ENCODE results near the gene IMMP2L. TPM values are rescaled to one million over a fixed set of nuclear protein-coding genes. Genes with fewer than 3 reads are reported as not detected.

Gene IMMP2L
- total RNA-seq, 3 donors from 2014 or later (not counting 1 experiment from before 2014, with no cell fraction given) = 6.9 to 9.2 (median 8.7) TPM

- no peak overlapping the region for H3K27ac ChIP-seq (ENCODE audit: low read length)
- no peak overlapping the region for H3K4me3 Mint-ChIP-seq
- no peaks in the 10 kb centered on the region for H3K9me3 ChIP-seq (ENCODE audit: control insufficient read depth, insufficient read depth, low read length)
- TF ChIP-seq CTCF (IDR thresholded peaks at IDR 0.05) = no peak
- no peaks in the 10 kb centered on the region for H3K36me3 Mint-ChIP-seq
- no peaks in the 10 kb centered on the region for H3K27me3 Mint-ChIP-seq (ENCODE audit: low read depth in 2 of 2)
- H3K4me1 ChIP-seq (ENCODE audit: control insufficient read depth, insufficient read depth, low read length) = no peaks in the 10 kb centered on the region
- no peak overlapping the region for H3K27ac Mint-ChIP-seq
- no peak overlapping the region for H3K4me3 ChIP-seq (ENCODE audit: low read length)
- no peak for ATAC-seq
- H3K27me3 ChIP-seq (ENCODE audit: control insufficient read depth, insufficient read depth, low read length) = no peaks in the 10 kb centered on the region
- WGBS (ENCODE audit: insufficient coverage) = 89% methylated on average over 4 of the region's 4 CpGs
- H3K4me1 Mint-ChIP-seq = no peaks in the 10 kb centered on the region
- intact Hi-C loops (cut with micrococcal nuclease) = no loop called here
- H3K36me3 ChIP-seq (ENCODE audit: control insufficient read depth, insufficient read depth, low read length) = no peaks in the 10 kb centered on the region
- no peak for DNase-seq
- H3K9me3 Mint-ChIP-seq = peaks cover 0 to 4% of the 10 kb centered on the region in 2 donors
These were observed 676.8 kb downstream of the IMMP2L start for GRCh38 chr7:110885474-110885873.

- H3K27me3 ChIP-seq (ENCODE audit: control insufficient read depth, insufficient read depth, low read length) = no peaks in the 10 kb centered on the region
- Mint-ChIP-seq H3K27ac (no peak overlapping the region), H3K36me3 (no peaks in the 10 kb centered on the region), H3K4me3 (no peak overlapping the region), H3K4me1 (no peaks in the 10 kb centered on the region), H3K27me3 (ENCODE audit: low read depth in 2 of 2) (no peaks in the 10 kb centered on the region), H3K9me3 (peaks cover 0 to 5% of the 10 kb centered on the region in 2 donors)
- H3K4me3 ChIP-seq (ENCODE audit: low read length) = no peak overlapping the region
- TF ChIP-seq CTCF (IDR thresholded peaks at IDR 0.05) = no peak
- no peak for ATAC-seq
- 100% methylated on average over 1 of the region's 2 CpGs for WGBS (ENCODE audit: insufficient coverage)
- intact Hi-C loops (cut with micrococcal nuclease) = no loop called here
- H3K9me3 ChIP-seq (ENCODE audit: control insufficient read depth, insufficient read depth, low read length) = no peaks in the 10 kb centered on the region
- H3K27ac ChIP-seq (ENCODE audit: low read length) = no peak overlapping the region
- no peaks in the 10 kb centered on the region for H3K36me3 ChIP-seq (ENCODE audit: control insufficient read depth, insufficient read depth, low read length)
- H3K4me1 ChIP-seq (ENCODE audit: control insufficient read depth, insufficient read depth, low read length) = no peaks in the 10 kb centered on the region
- DNase-seq = no peak
These were observed 680.6 kb downstream of the IMMP2L start for GRCh38 chr7:110881721-110882120.

- H3K4me3 ChIP-seq (ENCODE audit: low read length) = no peak overlapping the region
- Mint-ChIP-seq H3K27ac (no peak overlapping the region), H3K4me3 (no peak overlapping the region), H3K4me1 (no peaks in the 10 kb centered on the region), H3K9me3 (peaks cover 0 to 6% of the 10 kb centered on the region in 2 donors), H3K36me3 (no peaks in the 10 kb centered on the region), H3K27me3 (ENCODE audit: low read depth in 2 of 2) (no peaks in the 10 kb centered on the region)
- H3K4me1 ChIP-seq (ENCODE audit: control insufficient read depth, insufficient read depth, low read length) = no peaks in the 10 kb centered on the region
- H3K27me3 ChIP-seq (ENCODE audit: control insufficient read depth, insufficient read depth, low read length) = no peaks in the 10 kb centered on the region
- DNase-seq = no peak
- TF ChIP-seq CTCF (IDR thresholded peaks at IDR 0.05) = no peak
- ATAC-seq = no peak
- intact Hi-C loops (cut with micrococcal nuclease) = no loop called here
- H3K27ac ChIP-seq (ENCODE audit: low read length) = no peak overlapping the region
- no peaks in the 10 kb centered on the region for H3K9me3 ChIP-seq (ENCODE audit: control insufficient read depth, insufficient read depth, low read length)
- no peaks in the 10 kb centered on the region for H3K36me3 ChIP-seq (ENCODE audit: control insufficient read depth, insufficient read depth, low read length)
These were observed 681.3 kb downstream of the IMMP2L start for GRCh38 chr7:110880971-110881370.

- Mint-ChIP-seq H3K4me3 (no peak overlapping the region), H3K36me3 (no peaks in the 10 kb centered on the region), H3K27me3 (ENCODE audit: low read depth in 2 of 2) (no peaks in the 10 kb centered on the region), H3K27ac (no peak overlapping the region), H3K9me3 (peaks cover 0 to 6% of the 10 kb centered on the region in 2 donors), H3K4me1 (no peaks in the 10 kb centered on the region)
- Histone ChIP-seq H3K9me3 (ENCODE audit: control insufficient read depth, insufficient read depth, low read length) (no peaks in the 10 kb centered on the region), H3K4me1 (ENCODE audit: control insufficient read depth, insufficient read depth, low read length) (no peaks in the 10 kb centered on the region), H3K27ac (ENCODE audit: low read length) (no peak overlapping the region), H3K27me3 (ENCODE audit: control insufficient read depth, insufficient read depth, low read length) (no peaks in the 10 kb centered on the region), H3K4me3 (ENCODE audit: low read length) (no peak overlapping the region), H3K36me3 (ENCODE audit: control insufficient read depth, insufficient read depth, low read length) (no peaks in the 10 kb centered on the region)
- DNase-seq (no peak), ATAC-seq (no peak)
- WGBS (ENCODE audit: insufficient coverage) = 100% methylated on average over 1 of the region's 1 CpG
- no peak for TF ChIP-seq CTCF (IDR thresholded peaks at IDR 0.05)
- intact Hi-C loops (cut with micrococcal nuclease) = no loop called here
These were observed 685.3 kb downstream of the IMMP2L start for GRCh38 chr7:110877016-110877415.
